WTC11 (cell line): ENCODE measurements around the gene NEURL4.
A peak's percentile ranks its signal among the peaks of the same experiment; 100 is the strongest.

ENCODE experiments used
- ATF2 ChIP-seq: sonication (generic); formaldehyde crosslinking; IDR thresholded peaks from 2 replicates; pipeline ENCODE4 v1.8.1; 2022; ENCODE audit warnings: low read depth, missing genetic modification reagents, borderline replicate concordance
- CREB1 ChIP-seq: sonication (generic); formaldehyde crosslinking; IDR thresholded peaks from 2 replicates; pipeline ENCODE4 v1.8.0; 2023; ENCODE audit warnings: mild to moderate bottlenecking, missing genetic modification reagents
- CTCF ChIP-seq: fragments of 200-600 bp; IDR thresholded peaks from 2 replicates; pipeline ENCODE4 v1.8.0; 2022; ENCODE audit warnings: antibody characterized with exemption
- E2F1 ChIP-seq: sonication (generic); formaldehyde crosslinking; IDR thresholded peaks from 2 replicates; pipeline ENCODE4 v1.8.0; 2022; ENCODE audit warnings: mild to moderate bottlenecking, missing genetic modification reagents
- FOXK1 ChIP-seq: sonication (generic); formaldehyde crosslinking; IDR thresholded peaks from 2 replicates; pipeline ENCODE4 v1.8.0; 2022; ENCODE audit warnings: mild to moderate bottlenecking, moderate library complexity, missing genetic modification reagents
- MAX ChIP-seq: sonication (generic); formaldehyde crosslinking; IDR thresholded peaks from 2 replicates; pipeline ENCODE4 v1.8.0; 2022; ENCODE audit warnings: mild to moderate bottlenecking, missing genetic modification reagents
- MYBL2 ChIP-seq: sonication (generic); formaldehyde crosslinking; IDR thresholded peaks from 2 replicates; pipeline ENCODE4 v1.8.1; 2023; ENCODE audit warnings: mild to moderate bottlenecking, moderate library complexity, missing genetic modification reagents
- NFYB ChIP-seq: sonication (generic); formaldehyde crosslinking; conservative IDR thresholded peaks from 2 replicates; pipeline ENCODE4 v1.8.0; 2022; ENCODE audit warnings: low read depth, missing genetic modification reagents
- PREB ChIP-seq: sonication (generic); formaldehyde crosslinking; IDR thresholded peaks from 2 replicates; pipeline ENCODE4 v1.8.1; 2022; ENCODE audit warnings: mild to moderate bottlenecking, missing genetic modification reagents, moderate library complexity, borderline replicate concordance
- RELA ChIP-seq: sonication (generic); formaldehyde crosslinking; IDR thresholded peaks from 2 replicates; pipeline ENCODE4 v1.8.1; 2022; ENCODE audit warnings: missing genetic modification reagents, mild to moderate bottlenecking, borderline replicate concordance
- USF2 ChIP-seq: sonication (generic); formaldehyde crosslinking; IDR thresholded peaks from 2 replicates; pipeline ENCODE4 v1.8.1; 2023; ENCODE audit warnings: mild to moderate bottlenecking, missing genetic modification reagents, moderate library complexity
- ZMAT4 ChIP-seq: fragments of 250-450 bp; sonication (Bioruptor Pico); IDR thresholded peaks from 2 replicates; pipeline ENCODE4 v1.9.0; 2021; ENCODE audit warnings: mild to moderate bottlenecking
- ZNF671 ChIP-seq: fragments of 250-450 bp; sonication (Bioruptor Pico); IDR thresholded peaks from 2 replicates; pipeline ENCODE4 v1.8.0; 2021; ENCODE audit warnings: mild to moderate bottlenecking

- TF ChIP-seq CTCF, result peak; percentile 98
- TF ChIP-seq MAX (CRISPR knock-in tag), result 0 out of 2 replicates have a peak, but pooled peaks have one; percentile 19
- TF ChIP-seq ATF2, result no peak
- TF ChIP-seq USF2 (CRISPR knock-in tag), result no peak
- no peak for TF ChIP-seq CREB1 (CRISPR knock-in tag)
- no peak for TF ChIP-seq ZNF671 (CRISPR knock-in tag)
- no peak for TF ChIP-seq RELA
- no peak for TF ChIP-seq MYBL2 (CRISPR knock-in tag)
- TF ChIP-seq E2F1 (CRISPR knock-in tag), result no peak
- TF ChIP-seq PREB (CRISPR knock-in tag), result no peak
- no peak for TF ChIP-seq NFYB (CRISPR knock-in tag)
- no peak for TF ChIP-seq FOXK1 (CRISPR knock-in tag)
- TF ChIP-seq ZMAT4 (CRISPR knock-in tag), result no peak
Measured at GRCh38 chr17:7323731-7324437, 5.3 kb downstream of the NEURL4 start.
